ENCODE results near the gene C11orf98. TPM values are rescaled to one million over a fixed set of nuclear protein-coding genes. Genes with fewer than 3 reads are reported as not detected.

The C11orf98 gene
- total and polyA plus RNA-seq, 2 of the 13 experiments (the other 11 are each of a cell fraction or from before 2014, with no cell fraction given) = 30.4 to 91.8 TPM

DNA sequence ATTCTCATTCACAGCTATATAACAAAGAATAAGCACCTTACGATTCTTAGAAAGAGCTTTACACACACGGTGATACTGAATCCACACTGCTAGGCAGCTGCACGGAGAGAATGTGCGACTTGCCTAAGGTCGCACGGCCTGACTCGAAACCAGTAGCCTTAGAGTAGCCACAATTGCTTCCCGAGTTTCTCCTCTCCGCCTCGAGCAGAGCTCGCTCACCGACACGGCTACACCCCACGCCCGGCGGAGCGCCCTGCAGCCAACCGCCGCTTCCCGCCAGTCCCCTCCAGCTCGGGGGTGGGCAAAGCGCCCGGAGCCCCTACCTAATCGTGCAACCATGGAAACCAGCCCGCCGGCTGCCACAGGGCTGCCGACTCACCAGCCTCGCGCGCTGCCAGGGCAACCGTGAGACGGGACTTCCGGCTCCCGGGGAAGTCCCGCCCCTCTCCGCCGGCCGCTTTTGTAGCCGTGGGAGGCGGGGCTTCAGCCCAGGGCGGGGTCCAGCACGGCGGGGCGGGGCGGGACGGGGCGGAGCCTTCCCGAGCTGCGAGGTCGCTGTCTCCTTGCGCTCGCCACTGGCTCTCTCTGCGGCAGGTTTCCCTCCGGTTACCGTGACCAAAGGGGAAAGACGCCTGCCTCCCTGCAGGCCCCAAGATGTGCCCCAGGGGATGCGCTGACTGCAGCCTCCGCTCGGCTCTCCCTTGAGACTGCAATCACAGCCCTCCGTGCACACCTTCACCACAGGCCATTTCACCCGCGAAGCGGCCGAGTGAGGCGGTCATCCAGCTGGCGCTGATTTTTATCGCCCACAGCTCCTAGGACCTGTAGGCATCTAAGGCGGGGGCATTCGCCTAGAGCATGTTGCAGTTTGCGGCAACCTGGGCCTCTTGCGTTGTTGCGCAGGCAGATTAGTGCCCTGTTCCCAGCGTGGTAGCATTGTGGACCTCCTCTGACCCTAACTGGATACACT lies 41.2 kb upstream of the C11orf98 start (continued):
- TF ChIP-seq, protein P1, sequence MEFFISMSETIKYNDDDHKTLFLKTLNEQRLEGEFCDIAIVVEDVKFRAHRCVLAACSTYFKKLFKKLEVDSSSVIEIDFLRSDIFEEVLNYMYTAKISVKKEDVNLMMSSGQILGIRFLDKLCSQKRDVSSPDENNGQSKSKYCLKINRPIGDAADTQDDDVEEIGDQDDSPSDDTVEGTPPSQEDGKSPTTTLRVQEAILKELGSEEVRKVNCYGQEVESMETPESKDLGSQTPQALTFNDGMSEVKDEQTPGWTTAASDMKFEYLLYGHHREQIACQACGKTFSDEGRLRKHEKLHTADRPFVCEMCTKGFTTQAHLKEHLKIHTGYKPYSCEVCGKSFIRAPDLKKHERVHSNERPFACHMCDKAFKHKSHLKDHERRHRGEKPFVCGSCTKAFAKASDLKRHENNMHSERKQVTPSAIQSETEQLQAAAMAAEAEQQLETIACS (CRISPR knock-in tag; IDR thresholded peaks at IDR 0.05) = no peak
- TF ChIP-seq TGIF2 (CRISPR knock-in tag; IDR thresholded peaks at IDR 0.05) (no peak), NAIF1 (CRISPR knock-in tag; IDR thresholded peaks at IDR 0.05; ENCODE audit: borderline replicate concordance) (no peak), ARID2 (CRISPR knock-in tag; IDR thresholded peaks at IDR 0.05; ENCODE audit: borderline replicate concordance) (0 out of 2 replicates have a peak, but pooled peaks have one; percentile 68), ZSCAN21 (CRISPR knock-in tag; IDR thresholded peaks at IDR 0.05; ENCODE audit: borderline replicate concordance) (no peak; the same call in 1 of the 2 replicates), RBFOX2 (IDR thresholded peaks at IDR 0.05; ENCODE audit: low read depth, low read length) (peak; percentile 78), KLF13 (CRISPR knock-in tag; IDR thresholded peaks at IDR 0.05) (no peak), TP53 (CRISPR knock-in tag; conservative IDR thresholded peaks at IDR 0.05) (no peak), HNRNPUL1 (IDR thresholded peaks at IDR 0.05; ENCODE audit: low read depth, low read length) (no peak), ZNF234 (CRISPR knock-in tag; conservative IDR thresholded peaks at IDR 0.05) (no peak), ZNF136 (CRISPR knock-in tag; IDR thresholded peaks at IDR 0.05; ENCODE audit: low read depth) (0 out of 2 replicates have a peak, but pooled peaks have one; percentile 33), ZNF614 (CRISPR knock-in tag; IDR thresholded peaks at IDR 0.05; ENCODE audit: borderline replicate concordance) (no peak; the same call in 1 of the 2 replicates), ZNF558 (CRISPR knock-in tag; IDR thresholded peaks at IDR 0.05; ENCODE audit: borderline replicate concordance) (no peak), ZNF598 (CRISPR knock-in tag; IDR thresholded peaks at IDR 0.05; ENCODE audit: borderline replicate concordance) (no peak; the same call in 1 of the 2 replicates), ZNF569 (CRISPR knock-in tag; IDR thresholded peaks at IDR 0.05; ENCODE audit: borderline replicate concordance) (no peak), ZNF773 (CRISPR knock-in tag; IDR thresholded peaks at IDR 0.05; ENCODE audit: borderline replicate concordance) (no peak), CEBPG (CRISPR knock-in tag; IDR thresholded peaks at IDR 0.05) (no peak), HNRNPH1 (optimal IDR thresholded peaks at IDR 0.05; ENCODE audit: low read depth, low read length) (no peak)
- TF ChIP-seq, protein P2, sequence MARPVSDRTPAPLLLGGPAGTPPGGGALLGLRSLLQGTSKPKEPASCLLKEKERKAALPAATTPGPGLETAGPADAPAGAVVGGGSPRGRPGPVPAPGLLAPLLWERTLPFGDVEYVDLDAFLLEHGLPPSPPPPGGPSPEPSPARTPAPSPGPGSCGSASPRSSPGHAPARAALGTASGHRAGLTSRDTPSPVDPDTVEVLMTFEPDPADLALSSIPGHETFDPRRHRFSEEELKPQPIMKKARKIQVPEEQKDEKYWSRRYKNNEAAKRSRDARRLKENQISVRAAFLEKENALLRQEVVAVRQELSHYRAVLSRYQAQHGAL (CRISPR knock-in tag; IDR thresholded peaks at IDR 0.05; ENCODE audit: not compliant biosample characterization) = no peak
- TF ChIP-seq, protein P3, sequence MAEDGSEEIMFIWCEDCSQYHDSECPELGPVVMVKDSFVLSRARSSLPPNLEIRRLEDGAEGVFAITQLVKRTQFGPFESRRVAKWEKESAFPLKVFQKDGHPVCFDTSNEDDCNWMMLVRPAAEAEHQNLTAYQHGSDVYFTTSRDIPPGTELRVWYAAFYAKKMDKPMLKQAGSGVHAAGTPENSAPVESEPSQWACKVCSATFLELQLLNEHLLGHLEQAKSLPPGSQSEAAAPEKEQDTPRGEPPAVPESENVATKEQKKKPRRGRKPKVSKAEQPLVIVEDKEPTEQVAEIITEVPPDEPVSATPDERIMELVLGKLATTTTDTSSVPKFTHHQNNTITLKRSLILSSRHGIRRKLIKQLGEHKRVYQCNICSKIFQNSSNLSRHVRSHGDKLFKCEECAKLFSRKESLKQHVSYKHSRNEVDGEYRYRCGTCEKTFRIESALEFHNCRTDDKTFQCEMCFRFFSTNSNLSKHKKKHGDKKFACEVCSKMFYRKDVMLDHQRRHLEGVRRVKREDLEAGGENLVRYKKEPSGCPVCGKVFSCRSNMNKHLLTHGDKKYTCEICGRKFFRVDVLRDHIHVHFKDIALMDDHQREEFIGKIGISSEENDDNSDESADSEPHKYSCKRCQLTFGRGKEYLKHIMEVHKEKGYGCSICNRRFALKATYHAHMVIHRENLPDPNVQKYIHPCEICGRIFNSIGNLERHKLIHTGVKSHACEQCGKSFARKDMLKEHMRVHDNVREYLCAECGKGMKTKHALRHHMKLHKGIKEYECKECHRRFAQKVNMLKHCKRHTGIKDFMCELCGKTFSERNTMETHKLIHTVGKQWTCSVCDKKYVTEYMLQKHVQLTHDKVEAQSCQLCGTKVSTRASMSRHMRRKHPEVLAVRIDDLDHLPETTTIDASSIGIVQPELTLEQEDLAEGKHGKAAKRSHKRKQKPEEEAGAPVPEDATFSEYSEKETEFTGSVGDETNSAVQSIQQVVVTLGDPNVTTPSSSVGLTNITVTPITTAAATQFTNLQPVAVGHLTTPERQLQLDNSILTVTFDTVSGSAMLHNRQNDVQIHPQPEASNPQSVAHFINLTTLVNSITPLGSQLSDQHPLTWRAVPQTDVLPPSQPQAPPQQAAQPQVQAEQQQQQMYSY (CRISPR knock-in tag; IDR thresholded peaks at IDR 0.05) = no peak
- TF ChIP-seq, protein P4, sequence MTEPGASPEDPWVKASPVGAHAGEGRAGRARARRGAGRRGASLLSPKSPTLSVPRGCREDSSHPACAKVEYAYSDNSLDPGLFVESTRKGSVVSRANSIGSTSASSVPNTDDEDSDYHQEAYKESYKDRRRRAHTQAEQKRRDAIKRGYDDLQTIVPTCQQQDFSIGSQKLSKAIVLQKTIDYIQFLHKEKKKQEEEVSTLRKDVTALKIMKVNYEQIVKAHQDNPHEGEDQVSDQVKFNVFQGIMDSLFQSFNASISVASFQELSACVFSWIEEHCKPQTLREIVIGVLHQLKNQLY (CRISPR knock-in tag; IDR thresholded peaks at IDR 0.05) = no peak

All from HepG2 (cell line).